ENCODE data around the gene HDC. TPM values are rescaled to one million over a fixed set of nuclear protein-coding genes. Genes with fewer than 3 reads are reported as not detected.

Gene HDC
- total RNA-seq, 1 experiment from 2014 or later, result not detected

GRCh38 chr15:50218291-50218690 is 47.2 kb downstream of the HDC start:
- H3K9me2 ChIP-seq (replicated peaks; ENCODE audit: insufficient read depth, low read length), result no peaks in the 10 kb centered on the region

DNA sequence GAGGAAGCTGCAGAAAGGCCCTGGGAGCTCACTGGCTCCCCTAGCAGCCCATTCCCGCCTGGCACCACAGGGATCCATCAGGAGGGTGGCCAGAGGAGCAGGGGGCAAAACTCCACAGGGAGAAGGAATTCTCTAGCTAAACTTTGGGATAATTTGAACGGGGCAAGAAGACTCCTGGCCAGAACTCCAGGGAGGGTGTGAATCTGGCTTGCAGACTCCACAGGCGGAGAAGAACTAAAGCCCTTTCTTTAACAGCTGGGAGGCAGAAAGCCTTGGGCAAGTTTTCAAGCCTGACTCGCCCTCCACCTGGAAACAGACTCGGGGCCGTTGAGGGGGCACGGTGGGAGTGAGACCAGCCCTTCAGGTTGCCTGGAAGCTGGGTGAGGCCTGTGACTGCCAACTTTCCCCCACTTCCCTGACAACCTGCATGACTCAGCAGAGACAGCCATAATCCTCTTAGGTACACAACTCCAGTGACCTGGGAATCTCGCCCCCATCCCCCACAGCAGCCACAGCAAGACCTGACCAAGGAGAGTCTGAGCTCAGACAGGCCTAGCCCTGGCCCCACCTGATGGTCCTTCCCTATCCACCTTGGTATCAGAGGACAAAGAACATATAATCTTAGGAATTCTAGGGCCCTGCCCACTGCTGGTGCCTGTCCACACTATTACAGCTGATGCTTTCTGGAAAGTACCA is 54.9 kb downstream of the HDC start:
- no peak overlapping the region for H3K9ac ChIP-seq (ENCODE audit: low read length)
- no peaks in the 10 kb centered on the region for H3K9me3 ChIP-seq (ENCODE audit: low read length)
- no peaks in the 10 kb centered on the region for H3K4me1 ChIP-seq (ENCODE audit: low read length)
- H3K4me3 ChIP-seq (ENCODE audit: low read length), result no peak overlapping the region
- DNase-seq, result no peak
- H4K20me1 ChIP-seq (ENCODE audit: insufficient read depth, low read depth, low read length), result no peaks in the 10 kb centered on the region
- H3K79me2 ChIP-seq (ENCODE audit: low read length), result no peaks in the 10 kb centered on the region
- no peaks in the 10 kb centered on the region for H3K27me3 ChIP-seq (ENCODE audit: low read length)
- no peak overlapping the region for H2AFZ ChIP-seq (ENCODE audit: low read length)
- H3K27ac ChIP-seq (ENCODE audit: low read length), result no peak overlapping the region
- H3K9me2 ChIP-seq (replicated peaks; ENCODE audit: insufficient read depth, low read length), result no peaks in the 10 kb centered on the region
- no peaks in the 10 kb centered on the region for H3K36me3 ChIP-seq (ENCODE audit: insufficient read depth, low read length)
- H3K4me2 ChIP-seq (ENCODE audit: low read depth, low read length, poor library complexity, severe bottlenecking), result no peak overlapping the region

More at GRCh38 chr15:50218291-50218690, 47.2 kb downstream of the HDC start:
- Histone ChIP-seq H3K27ac (ENCODE audit: low read length) (no peak overlapping the region), H3K9me3 (ENCODE audit: low read length) (no peaks in the 10 kb centered on the region), H3K9ac (ENCODE audit: low read length) (no peak overlapping the region), H3K4me2 (ENCODE audit: low read depth, low read length, poor library complexity, severe bottlenecking) (no peak overlapping the region), H3K4me3 (ENCODE audit: low read length) (no peak overlapping the region), H3K79me2 (ENCODE audit: low read length) (no peaks in the 10 kb centered on the region), H3K4me1 (ENCODE audit: low read length) (no peaks in the 10 kb centered on the region), H4K20me1 (ENCODE audit: insufficient read depth, low read depth, low read length) (no peaks in the 10 kb centered on the region), H2AFZ (ENCODE audit: low read length) (no peak overlapping the region), H3K36me3 (ENCODE audit: insufficient read depth, low read length) (no peaks in the 10 kb centered on the region), H3K27me3 (ENCODE audit: low read length) (no peaks in the 10 kb centered on the region)
- DNase-seq, result no peak

DNA sequence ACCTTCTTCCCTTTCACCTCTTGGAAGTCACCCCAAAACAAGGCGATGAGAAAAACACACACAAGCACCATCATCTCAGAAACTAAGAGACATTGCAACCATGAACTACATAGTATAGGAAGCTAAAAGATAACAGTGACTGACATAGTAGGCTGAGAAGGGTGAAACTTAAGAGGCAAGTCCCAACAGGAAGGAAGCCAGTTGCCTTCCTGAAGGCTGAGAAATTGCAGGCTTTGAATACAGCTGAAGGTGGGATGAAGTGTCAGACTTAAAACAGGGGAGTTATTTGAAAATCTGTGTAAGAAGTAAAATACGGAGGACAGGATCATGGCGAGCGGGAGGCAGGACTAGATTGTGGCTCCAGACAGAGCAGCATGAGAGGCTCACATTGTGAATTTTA is 55.7 kb downstream of the HDC start:
- no peak overlapping the region for H3K27ac ChIP-seq (ENCODE audit: low read length)
- no peaks in the 10 kb centered on the region for H3K9me2 ChIP-seq (replicated peaks; ENCODE audit: insufficient read depth, low read length)
- no peaks in the 10 kb centered on the region for H3K4me1 ChIP-seq (ENCODE audit: low read length)
- H4K20me1 ChIP-seq (ENCODE audit: insufficient read depth, low read depth, low read length), result no peaks in the 10 kb centered on the region
- no peaks in the 10 kb centered on the region for H3K9me3 ChIP-seq (ENCODE audit: low read length)
- no peak overlapping the region for H2AFZ ChIP-seq (ENCODE audit: low read length)
- H3K79me2 ChIP-seq (ENCODE audit: low read length), result no peaks in the 10 kb centered on the region
- H3K9ac ChIP-seq (ENCODE audit: low read length), result no peak overlapping the region
- no peak overlapping the region for H3K4me2 ChIP-seq (ENCODE audit: low read depth, low read length, poor library complexity, severe bottlenecking)
- DNase-seq, result no peak
- H3K27me3 ChIP-seq (ENCODE audit: low read length), result no peaks in the 10 kb centered on the region
- no peaks in the 10 kb centered on the region for H3K36me3 ChIP-seq (ENCODE audit: insufficient read depth, low read length)
- H3K4me3 ChIP-seq (ENCODE audit: low read length), result no peak overlapping the region

DNA sequence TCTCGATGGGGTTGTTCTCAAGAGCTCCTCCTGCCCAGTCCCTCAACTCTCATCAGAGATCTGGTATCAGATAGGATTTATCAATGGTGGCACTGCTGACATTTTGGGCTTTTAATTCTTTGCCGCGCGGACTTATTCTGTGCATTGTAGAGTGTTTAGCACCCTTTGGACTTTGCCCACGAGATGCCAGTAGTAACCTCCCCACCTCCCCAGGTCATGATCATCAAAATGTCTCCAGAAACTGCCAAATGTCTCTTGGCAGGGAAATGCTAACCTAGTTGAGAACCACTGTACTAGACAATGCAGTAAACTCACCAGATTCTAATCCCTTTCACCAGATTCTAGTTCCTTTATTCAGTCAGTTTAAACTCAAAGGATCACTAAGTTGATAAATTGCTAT is 59.5 kb downstream of the HDC start:
- no peaks in the 10 kb centered on the region for H4K20me1 ChIP-seq (ENCODE audit: insufficient read depth, low read depth, low read length)
- DNase-seq, result no peak
- H3K9me3 ChIP-seq (ENCODE audit: low read length), result no peaks in the 10 kb centered on the region
- H3K4me3 ChIP-seq (ENCODE audit: low read length), result no peak overlapping the region
- H2AFZ ChIP-seq (ENCODE audit: low read length), result no peak overlapping the region
- H3K27me3 ChIP-seq (ENCODE audit: low read length), result no peaks in the 10 kb centered on the region
- no peak overlapping the region for H3K4me2 ChIP-seq (ENCODE audit: low read depth, low read length, poor library complexity, severe bottlenecking)
- H3K9ac ChIP-seq (ENCODE audit: low read length), result no peak overlapping the region
- H3K27ac ChIP-seq (ENCODE audit: low read length), result no peak overlapping the region
- no peaks in the 10 kb centered on the region for H3K9me2 ChIP-seq (replicated peaks; ENCODE audit: insufficient read depth, low read length)
- no peaks in the 10 kb centered on the region for H3K4me1 ChIP-seq (ENCODE audit: low read length)
- no peaks in the 10 kb centered on the region for H3K36me3 ChIP-seq (ENCODE audit: insufficient read depth, low read length)
- H3K79me2 ChIP-seq (ENCODE audit: low read length), result no peaks in the 10 kb centered on the region

DNA sequence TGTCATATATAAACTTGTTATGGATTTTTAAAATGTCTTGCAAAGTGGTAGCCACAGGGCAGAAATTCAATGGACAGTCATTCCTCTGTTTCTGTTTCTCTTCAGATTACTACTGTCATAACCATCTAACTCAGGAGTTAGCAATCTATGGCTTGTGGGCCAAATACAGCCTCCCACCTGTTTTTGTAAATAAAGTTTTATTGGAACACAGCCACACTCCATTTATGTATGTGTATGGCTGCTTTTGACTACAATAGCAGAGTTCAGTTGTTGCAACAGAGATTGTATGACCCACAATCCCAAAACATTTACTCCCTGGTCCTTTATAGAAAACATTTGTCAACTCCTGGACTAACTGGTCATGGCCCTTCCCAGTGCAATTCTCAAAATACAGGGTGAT is 63.5 kb downstream of the HDC start:
- Histone ChIP-seq H3K9ac (ENCODE audit: low read length) (no peak overlapping the region), H3K9me2 (replicated peaks; ENCODE audit: insufficient read depth, low read length) (no peaks in the 10 kb centered on the region), H3K4me3 (ENCODE audit: low read length) (no peak overlapping the region), H3K4me2 (ENCODE audit: low read depth, low read length, poor library complexity, severe bottlenecking) (no peak overlapping the region), H3K27ac (ENCODE audit: low read length) (no peak overlapping the region), H4K20me1 (ENCODE audit: insufficient read depth, low read depth, low read length) (no peaks in the 10 kb centered on the region), H3K36me3 (ENCODE audit: insufficient read depth, low read length) (no peaks in the 10 kb centered on the region), H2AFZ (ENCODE audit: low read length) (no peak overlapping the region), H3K4me1 (ENCODE audit: low read length) (no peaks in the 10 kb centered on the region), H3K9me3 (ENCODE audit: low read length) (no peaks in the 10 kb centered on the region), H3K27me3 (ENCODE audit: low read length) (no peaks in the 10 kb centered on the region), H3K79me2 (ENCODE audit: low read length) (no peaks in the 10 kb centered on the region)
- DNase-seq, result no peak

DNA sequence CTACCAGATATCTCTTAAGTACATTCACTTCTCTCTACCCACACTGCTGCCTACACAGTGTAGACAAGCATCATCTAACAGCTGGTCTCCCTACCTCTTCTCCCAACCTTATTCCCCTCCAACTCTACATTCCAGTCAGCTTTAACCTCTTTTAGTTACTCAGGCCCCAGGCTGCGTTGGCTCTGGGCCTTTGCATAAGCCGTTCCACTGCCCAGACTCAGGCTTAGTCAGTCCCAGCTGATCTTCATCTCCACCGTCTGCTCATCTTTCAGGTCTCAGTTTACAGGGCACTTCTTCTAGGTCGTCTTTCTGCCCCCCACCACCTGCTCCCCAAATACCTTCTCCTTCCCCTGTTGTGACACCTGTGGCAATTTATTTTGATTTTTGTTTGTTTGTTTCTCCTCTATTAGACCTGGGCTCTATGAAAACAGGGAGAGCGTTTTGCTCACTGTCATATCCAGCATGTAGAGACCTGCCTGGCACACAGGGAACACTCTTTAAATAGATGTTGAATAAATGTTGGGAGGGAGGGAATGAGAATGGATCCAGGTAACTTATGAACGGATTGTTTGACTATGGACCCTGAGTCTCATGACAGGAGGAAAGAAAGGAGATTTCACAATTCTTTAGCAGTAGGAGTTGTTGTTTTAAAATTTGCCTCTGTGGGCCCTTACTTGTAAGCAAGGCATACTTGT is 72.5 kb downstream of the HDC start:
- DNase-seq, result no peak
- no peaks in the 10 kb centered on the region for H3K9me3 ChIP-seq (ENCODE audit: low read length)
- no peaks in the 10 kb centered on the region for H3K27me3 ChIP-seq (ENCODE audit: low read length)
- no peak overlapping the region for H3K4me3 ChIP-seq (ENCODE audit: low read length)
- H3K9ac ChIP-seq (ENCODE audit: low read length), result no peak overlapping the region
- H3K4me1 ChIP-seq (ENCODE audit: low read length), result peaks cover 23% of the 10 kb centered on the region
- H3K27ac ChIP-seq (ENCODE audit: low read length), result no peak overlapping the region
- H3K4me2 ChIP-seq (ENCODE audit: low read depth, low read length, poor library complexity, severe bottlenecking), result no peak overlapping the region
- no peaks in the 10 kb centered on the region for H3K9me2 ChIP-seq (replicated peaks; ENCODE audit: insufficient read depth, low read length)
- H2AFZ ChIP-seq (ENCODE audit: low read length), result no peak overlapping the region
- H3K36me3 ChIP-seq (ENCODE audit: insufficient read depth, low read length), result no peaks in the 10 kb centered on the region
- H3K79me2 ChIP-seq (ENCODE audit: low read length), result no peaks in the 10 kb centered on the region
- H4K20me1 ChIP-seq (ENCODE audit: insufficient read depth, low read depth, low read length), result no peaks in the 10 kb centered on the region

GRCh38 chr15:50192164-50192563 is 73.4 kb downstream of the HDC start:
- Histone ChIP-seq H3K9me3 (ENCODE audit: low read length) (no peaks in the 10 kb centered on the region), H4K20me1 (ENCODE audit: insufficient read depth, low read depth, low read length) (no peaks in the 10 kb centered on the region), H3K4me2 (ENCODE audit: low read depth, low read length, poor library complexity, severe bottlenecking) (no peak overlapping the region), H2AFZ (ENCODE audit: low read length) (no peak overlapping the region), H3K79me2 (ENCODE audit: low read length) (no peaks in the 10 kb centered on the region), H3K27me3 (ENCODE audit: low read length) (no peaks in the 10 kb centered on the region), H3K4me3 (ENCODE audit: low read length) (no peak overlapping the region), H3K4me1 (ENCODE audit: low read length) (peaks cover 23% of the 10 kb centered on the region), H3K36me3 (ENCODE audit: insufficient read depth, low read length) (no peaks in the 10 kb centered on the region), H3K9me2 (replicated peaks; ENCODE audit: insufficient read depth, low read length) (no peaks in the 10 kb centered on the region), H3K9ac (ENCODE audit: low read length) (no peak overlapping the region), H3K27ac (ENCODE audit: low read length) (no peak overlapping the region)
- DNase-seq, result no peak
